HG03354 (cell line): ENCODE results near the gene AVPI1.
"Not testable (repeated sequence)": the region's sequence is repeated elsewhere in the genome, so short reads cannot be mapped to it uniquely, and the experiment has no call there.

Experiments used
- ATAC-seq: cut with Tn5 transposase; IDR thresholded peaks from one replicate; pipeline ENCODE4 v1.9.1; 2021; ENCODE audit warnings: mild to moderate bottlenecking; ENCODE audit not compliant: unreplicated experiment, poor library complexity, severe bottlenecking

Gene AVPI1

DNA sequence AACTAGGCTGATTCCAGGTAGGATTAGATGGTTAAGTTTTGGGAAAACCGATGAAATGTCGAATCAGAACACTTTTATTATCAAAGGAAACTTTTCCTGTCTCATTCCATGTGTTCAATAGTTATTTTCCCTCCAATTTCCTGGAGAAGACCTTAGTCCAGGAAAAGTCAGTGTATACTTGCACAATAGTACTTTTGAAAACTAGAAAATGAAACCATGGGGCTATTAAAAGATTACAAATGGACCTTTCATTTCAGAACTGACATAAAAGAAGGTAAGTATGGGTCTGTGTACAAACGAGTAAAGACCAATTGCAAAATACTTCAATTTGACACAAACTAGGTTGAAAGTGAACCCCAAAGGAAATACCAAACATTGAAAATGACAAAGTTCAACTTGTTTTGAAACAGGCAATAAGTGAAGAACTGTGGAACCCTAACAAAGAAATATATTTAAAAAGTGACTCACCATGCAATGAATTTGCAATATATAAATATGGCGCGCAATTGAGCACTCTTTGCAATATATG lies 2.1 kb downstream of the AVPI1 start:
- no peak for ATAC-seq

DNA sequence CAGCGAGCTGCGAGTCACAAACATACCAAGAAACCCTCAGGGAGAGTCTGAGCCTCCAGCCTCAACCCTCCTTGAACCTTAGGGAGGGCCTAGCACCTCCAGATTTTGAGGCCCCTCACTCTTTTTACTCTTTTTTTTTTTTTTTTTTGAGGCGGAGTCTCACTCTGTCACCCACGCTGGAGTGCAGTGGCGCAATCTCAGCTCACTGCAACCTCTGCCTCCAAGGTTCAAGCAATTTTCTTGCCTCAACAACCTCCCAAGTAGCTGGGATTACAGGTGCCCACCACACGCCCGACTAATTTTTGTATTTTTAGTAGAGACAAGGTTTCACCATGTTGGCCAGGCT lies 2.7 kb downstream of the AVPI1 start:
- not testable (repeated sequence) for ATAC-seq

DNA sequence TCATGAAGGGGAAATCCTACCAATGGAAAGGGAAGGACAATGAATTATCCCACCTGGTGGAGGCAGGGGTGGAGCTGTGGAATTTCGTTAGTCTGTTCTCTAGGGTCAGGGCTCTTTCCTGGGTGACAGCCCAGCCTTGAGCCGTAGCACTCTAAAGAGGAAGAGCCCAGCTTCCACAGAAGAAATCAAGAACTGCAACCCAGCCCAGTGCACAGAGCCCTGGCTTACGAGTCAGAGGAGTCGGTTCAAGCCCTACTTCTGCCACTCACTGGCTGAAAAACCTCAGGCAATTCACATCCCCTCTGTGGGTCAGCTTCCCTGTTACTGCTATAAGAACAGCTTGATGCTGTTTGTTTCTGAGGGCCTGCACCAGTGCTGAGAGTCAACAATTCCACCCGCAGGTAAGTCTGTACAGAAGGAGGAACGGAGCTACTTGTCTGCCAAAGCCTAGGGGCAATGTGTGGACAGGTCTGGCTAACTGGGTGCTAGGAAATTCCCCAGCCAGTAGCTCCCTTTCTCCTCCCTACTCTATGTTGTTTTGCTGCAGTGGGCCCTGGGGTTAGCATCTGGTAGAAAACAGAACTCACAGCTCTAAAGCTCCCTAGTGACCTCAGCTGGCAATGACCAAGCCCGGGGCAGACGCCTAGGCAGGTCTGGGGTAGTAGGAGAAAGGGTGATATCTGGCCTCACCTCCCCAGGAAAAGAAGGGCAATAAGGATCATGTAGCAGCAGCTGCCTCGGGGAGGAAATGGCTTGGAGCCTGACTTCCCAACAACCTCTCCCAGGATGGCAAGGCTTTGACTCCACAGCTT lies 3.3 kb downstream of the AVPI1 start:
- no peak for ATAC-seq

- no peak for ATAC-seq
Measured at GRCh38 chr10:97682042-97682441, 5.0 kb downstream of the AVPI1 start.

GRCh38 chr10:97679594-97679993 lies 7.4 kb downstream of the AVPI1 start:
- ATAC-seq = no peak

DNA sequence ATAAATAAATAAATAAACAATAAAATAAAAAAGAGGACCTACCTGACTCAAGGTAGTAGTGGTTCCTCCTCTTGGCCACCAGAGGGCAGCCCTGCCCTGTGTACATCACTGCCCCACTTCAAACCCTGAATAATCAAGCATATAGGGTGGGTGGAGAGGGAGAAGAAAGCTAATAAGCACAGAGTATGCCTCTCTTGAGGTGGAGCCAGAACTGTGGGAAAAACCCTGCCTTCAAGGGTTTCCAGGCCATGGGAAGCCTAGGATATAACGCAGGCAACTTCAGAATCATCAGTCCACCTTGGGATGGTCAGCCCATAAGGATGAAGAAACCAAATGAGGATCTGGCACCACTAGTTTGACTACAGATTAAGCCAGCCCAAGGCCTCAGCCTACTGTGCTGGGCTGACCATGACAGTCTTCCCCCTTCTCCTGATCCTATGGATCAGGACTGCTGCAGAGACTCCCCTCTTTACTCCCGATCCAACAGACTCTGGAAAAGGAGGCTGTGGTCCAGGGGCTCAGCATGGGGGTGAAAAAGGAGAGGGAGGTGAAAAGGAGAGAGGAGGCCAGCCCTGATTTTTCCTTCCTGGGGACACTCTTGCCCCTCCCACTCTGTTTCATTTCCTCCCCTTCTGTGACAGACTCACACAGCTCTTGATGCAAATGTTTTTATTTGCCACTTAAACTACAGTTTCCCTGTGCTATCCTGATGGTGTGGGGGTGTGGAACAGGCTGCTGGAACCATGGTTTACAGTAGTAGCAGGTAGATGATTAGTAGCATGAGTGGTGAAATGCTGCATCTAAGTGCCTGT lies 10.1 kb downstream of the AVPI1 start:
- peak; percentile 87 for ATAC-seq

DNA sequence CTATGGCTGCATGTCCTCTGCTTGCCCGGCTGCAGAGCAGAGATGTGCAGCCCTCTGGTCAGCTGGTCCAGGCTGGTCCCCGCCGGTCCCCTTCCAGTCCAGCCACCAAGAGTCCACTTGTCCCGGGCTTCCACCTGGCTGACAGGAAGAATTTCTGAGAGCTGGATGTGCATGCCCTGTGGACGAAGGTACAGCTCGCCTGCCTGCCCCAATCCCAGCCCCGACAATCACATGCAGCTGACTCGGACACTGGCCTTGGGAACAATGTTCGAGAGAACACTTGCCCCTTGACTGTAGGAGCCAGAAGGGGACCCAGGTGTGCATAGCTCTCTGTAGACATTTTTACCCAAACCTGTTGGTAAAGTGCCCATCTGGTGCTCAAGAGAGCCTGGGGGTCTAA lies 11.8 kb downstream of the AVPI1 start:
- no peak for ATAC-seq

GRCh38 chr10:97673736-97674525 lies 13.1 kb downstream of the AVPI1 start:
- ATAC-seq = no peak

DNA sequence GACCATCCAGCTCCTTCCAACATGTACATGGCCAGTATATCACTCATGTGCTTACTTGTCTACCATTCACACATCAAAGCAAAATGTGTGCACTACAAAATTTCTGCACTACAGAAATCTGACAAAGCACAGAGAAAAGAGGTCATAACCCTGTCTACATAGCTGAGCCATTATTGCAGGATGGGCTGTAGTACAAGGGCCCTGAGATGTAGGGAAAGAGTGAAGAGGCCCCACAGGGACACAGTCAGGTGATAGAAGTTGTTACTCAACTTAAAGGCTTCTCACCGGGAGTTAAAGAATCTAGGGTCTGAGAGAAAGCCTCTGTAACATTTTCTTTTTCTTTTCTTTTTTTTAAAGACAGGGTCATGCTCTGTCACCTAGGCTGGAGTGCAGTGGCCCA lies 17.5 kb downstream of the AVPI1 start:
- ATAC-seq = no peak

- ATAC-seq = no peak
Measured at GRCh38 chr10:97667463-97667862, 19.6 kb downstream of the AVPI1 start.

DNA sequence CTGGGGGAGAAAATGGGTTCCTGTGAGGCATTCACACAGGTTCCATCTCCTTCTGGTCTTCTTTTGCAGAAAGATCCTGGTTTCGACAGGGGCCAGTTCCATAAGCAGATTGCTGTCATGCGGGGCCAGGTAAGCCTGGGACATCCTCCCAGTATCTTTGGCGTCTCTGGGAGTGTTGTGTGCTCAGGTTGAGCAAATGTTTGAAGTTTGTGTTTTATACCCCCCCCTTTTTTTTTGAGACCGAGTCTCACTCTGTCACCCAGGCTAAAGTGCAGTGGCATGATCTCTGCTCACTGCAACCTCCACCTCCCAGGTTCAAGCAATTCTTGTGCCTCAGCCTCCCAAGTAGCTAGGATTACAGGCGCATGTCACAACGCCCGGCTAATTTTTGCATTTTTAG lies 20.0 kb downstream of the AVPI1 start:
- no peak for ATAC-seq

DNA sequence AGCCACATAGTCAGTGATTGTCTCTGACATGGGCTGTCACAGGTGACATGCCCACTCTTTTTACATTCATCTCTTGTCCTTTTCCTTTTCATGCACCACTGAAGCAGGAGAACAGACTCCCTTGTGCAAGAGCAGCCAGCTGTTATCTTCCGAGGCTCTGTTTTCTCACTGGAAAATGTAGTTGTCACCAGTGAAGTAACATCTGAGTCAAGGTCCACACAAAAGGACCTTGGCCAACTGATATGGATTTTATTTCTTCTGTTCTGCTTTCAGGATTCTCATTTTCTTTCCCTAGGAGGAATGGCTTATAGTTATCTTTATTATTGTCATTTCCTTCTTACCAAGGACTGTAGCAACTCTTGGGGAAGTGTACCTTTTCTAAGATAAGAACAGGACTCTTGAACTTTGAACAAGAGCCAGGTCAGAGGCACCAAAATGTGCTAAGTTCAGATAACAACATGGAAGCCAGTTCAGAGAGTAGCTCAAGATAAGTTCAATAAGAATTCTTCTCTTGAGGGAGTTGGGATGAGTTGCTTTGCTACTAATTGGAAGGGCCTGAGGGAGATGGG lies 22.7 kb downstream of the AVPI1 start:
- ATAC-seq = no peak

DNA sequence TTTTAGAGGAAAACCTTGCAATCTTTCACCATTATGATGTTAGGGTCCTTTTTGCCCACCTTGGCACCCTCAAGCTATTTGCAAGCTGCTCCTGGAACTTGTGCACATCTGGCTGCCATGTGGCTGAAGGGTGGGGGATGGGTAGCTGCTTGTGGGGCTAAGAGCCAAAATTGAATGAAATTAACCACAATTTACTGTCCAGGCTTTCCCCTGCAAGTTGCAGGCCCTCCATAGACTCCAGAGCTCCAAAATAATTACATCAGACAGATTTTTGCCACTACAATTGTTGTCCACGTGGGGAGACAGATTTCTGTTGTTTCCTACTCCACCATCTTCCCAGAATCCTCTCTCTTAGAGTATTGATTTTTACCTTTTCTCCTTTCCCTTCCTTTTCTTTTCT lies 27.5 kb downstream of the AVPI1 start:
- ATAC-seq = no peak

GRCh38 chr10:97656777-97657176 lies 30.3 kb downstream of the AVPI1 start:
- no peak for ATAC-seq

- no peak for ATAC-seq
Measured at GRCh38 chr10:97651773-97652172, 35.3 kb downstream of the AVPI1 start.

- ATAC-seq = no peak
Measured at GRCh38 chr10:97650726-97651125, 36.3 kb downstream of the AVPI1 start.

- not testable (repeated sequence) for ATAC-seq
Measured at GRCh38 chr10:97649405-97649750, 37.7 kb downstream of the AVPI1 start.

- peak; percentile 76 for ATAC-seq
Measured at GRCh38 chr10:97648562-97649404, 38.3 kb downstream of the AVPI1 start.

DNA sequence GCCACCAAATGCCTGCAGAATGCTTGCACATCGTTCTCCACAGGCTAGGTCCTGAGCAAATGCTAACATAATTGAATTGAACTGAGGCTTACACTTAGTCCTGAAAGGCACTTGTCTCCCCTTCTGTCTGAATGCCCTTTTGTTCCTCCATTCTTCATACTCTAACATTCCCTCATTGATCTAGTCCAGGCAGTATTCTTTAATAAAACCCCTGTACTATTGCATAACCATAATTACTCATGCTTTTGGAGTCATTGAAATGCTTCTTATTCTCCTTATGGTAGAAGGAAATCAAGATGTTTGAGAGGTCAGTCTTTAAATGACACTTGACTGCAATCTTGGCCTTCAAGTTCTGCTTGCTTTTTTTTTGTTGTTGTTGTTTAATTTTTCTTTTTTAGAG lies 39.5 kb downstream of the AVPI1 start:
- no peak for ATAC-seq
